BE2C (cell line): ENCODE results near the gene DDB1.

Source experiments
- DNase-seq: peaks from one replicate; pipeline ENCODE4 v3.0.0-alpha.2; 2020
- H3K27me3 ChIP-seq: fragments of 250-450 bp; sonication (Bioruptor Pico); 2 replicates; pipeline ENCODE4 v1.5.1; 2020; ENCODE audit warnings: mild to moderate bottlenecking
- H3K36me3 ChIP-seq: fragments of 250-450 bp; sonication (Bioruptor Pico); 2 replicates; pipeline ENCODE4 v1.5.1; 2020; ENCODE audit warnings: mild to moderate bottlenecking
- H3K4me1 ChIP-seq: fragments of 250-450 bp; sonication (Bioruptor Pico); 2 replicates; pipeline ENCODE4 v1.5.1; 2020
- H3K4me3 ChIP-seq: 2 replicates; pipeline ENCODE4 v1.5.1; 2011; ENCODE audit warnings: low read depth, low read length
- H3K9me3 ChIP-seq: fragments of 250-450 bp; sonication (Bioruptor Pico); 2 replicates; pipeline ENCODE4 v1.5.1; 2020
- CTCF ChIP-seq: IDR thresholded peaks from 2 replicates; pipeline ENCODE4 v1.5.1; 2012; ENCODE audit warnings: mild to moderate bottlenecking, low read depth, low read length

Gene DDB1

GRCh38 chr11:61302550-61302949 is 30.4 kb downstream of the DDB1 start:
- H3K27me3 ChIP-seq: no peaks in the 10 kb centered on the region
- no peaks in the 10 kb centered on the region for H3K9me3 ChIP-seq
- no peak overlapping the region for H3K4me3 ChIP-seq
- TF ChIP-seq CTCF: no peak
- H3K36me3 ChIP-seq: peaks cover 16% of the 10 kb centered on the region
- H3K4me1 ChIP-seq: no peaks in the 10 kb centered on the region
- no peak for DNase-seq

GRCh38 chr11:61298663-61299244 is 34.2 kb downstream of the DDB1 start:
- no peak for TF ChIP-seq CTCF

GRCh38 chr11:61297746-61298145 is 35.2 kb downstream of the DDB1 start:
- no peak for TF ChIP-seq CTCF
- Histone ChIP-seq H3K36me3 (peaks cover 11% of the 10 kb centered on the region), H3K4me1 (no peaks in the 10 kb centered on the region), H3K4me3 (no peak overlapping the region), H3K9me3 (no peaks in the 10 kb centered on the region), H3K27me3 (no peaks in the 10 kb centered on the region)
- no peak for DNase-seq

More at GRCh38 chr11:61298663-61299244, 34.2 kb downstream of the DDB1 start:
- no peak for DNase-seq
- no peaks in the 10 kb centered on the region for H3K27me3 ChIP-seq
- no peaks in the 10 kb centered on the region for H3K9me3 ChIP-seq
- peaks cover 15% of the 10 kb centered on the region for H3K36me3 ChIP-seq
- no peaks in the 10 kb centered on the region for H3K4me1 ChIP-seq
- no peak overlapping the region for H3K4me3 ChIP-seq

GRCh38 chr11:61297341-61297740 is 35.6 kb downstream of the DDB1 start:
- DNase-seq: no peak
- H3K4me3 ChIP-seq: no peak overlapping the region
- H3K4me1 ChIP-seq: no peaks in the 10 kb centered on the region
- no peaks in the 10 kb centered on the region for H3K9me3 ChIP-seq
- H3K27me3 ChIP-seq: no peaks in the 10 kb centered on the region
- TF ChIP-seq CTCF: no peak
- H3K36me3 ChIP-seq: peaks cover 8% of the 10 kb centered on the region

GRCh38 chr11:61295596-61295926 is 37.3 kb downstream of the DDB1 start:
- peaks cover 7% of the 10 kb centered on the region for H3K36me3 ChIP-seq
- H3K4me1 ChIP-seq: no peaks in the 10 kb centered on the region
- DNase-seq: no peak
- no peaks in the 10 kb centered on the region for H3K9me3 ChIP-seq
- H3K4me3 ChIP-seq: no peak overlapping the region
- TF ChIP-seq CTCF: no peak
- no peaks in the 10 kb centered on the region for H3K27me3 ChIP-seq

GRCh38 chr11:61294717-61295595 is 37.9 kb downstream of the DDB1 start, which contains the start of gene VWCE:
VWCE (minus strand) TSS chr11:61295316; CDS start chr11:61295037, 279 bp downstream.
- no peak for TF ChIP-seq CTCF
- Histone ChIP-seq H3K4me3 (peak within 1 kb of the TSS; percentile 59), H3K36me3 (peaks cover 3% of the 10 kb centered on the region), H3K27me3 (no peaks in the 10 kb centered on the region), H3K9me3 (no peaks in the 10 kb centered on the region), H3K4me1 (no peaks in the 10 kb centered on the region)
- peak; percentile 60 for DNase-seq
